K562 (cell line): ENCODE results near the gene PRPF8. TPM values are rescaled to one million over a fixed set of nuclear protein-coding genes. Genes with fewer than 3 reads are reported as not detected.

Experiments used
- ATAC-seq: fragments of 200-7000 bp; cut with Tn5 transposase; 3 replicates; pipeline ENCODE4 v1.9.1; 2020; ENCODE audit warnings: moderate library complexity
- BruUV-seq: library from RNA; stranded (reverse); fragments of 400-500 nt; replicated peaks from 2 replicates; lab custom pipeline; 2021; lab: Mats Ljungman, UMichigan
- CTCF ChIA-PET: fragments of 300-600 bp; formaldehyde crosslinking; extraction: SDS; loops from one replicate; lab custom pipeline; 2021; ENCODE audit warnings: low intra/inter-chr PET ratio; lab: Yijun Ruan, JAX
- POLR2A ChIA-PET: fragments of 300-600, 350-650 bp; sonication (Branson Sonifier 250); formaldehyde crosslinking; extraction: SDS; loops from one replicate; lab custom pipeline; 2021; ENCODE audit warnings: antibody characterized with exemption, inconsistent platforms; lab: Yijun Ruan, JAX
- DNase-seq, 4 experiments: peaks; one replicate each; pipeline versions ENCODE4 v3.0.0 to v3.0.0-alpha.2; 2011 to 2018; ENCODE audit warnings: low spot score in 3 of 4, mixed read lengths in 3 of 4; ENCODE audit errors: extremely low read depth in 1 of 4
- FAIRE-seq: peaks from 2 replicates; lab custom pipeline; 2011; peaks lifted over from hg19 to GRCh38; lab: Jason Lieb, UNC
- H2AFZ ChIP-seq: 2 replicates; pipeline ENCODE4 v1.6.0; 2011; ENCODE audit warnings: low read depth, low read length, control low read depth, inconsistent platforms
- H3K27ac ChIP-seq: fragments of 200-600 bp; 3 replicates; pipeline ENCODE4 v1.8.0; 2011; ENCODE audit warnings: low read depth, mild to moderate bottlenecking, control low read depth, inconsistent platforms, low read length, moderate library complexity, mixed read lengths; ENCODE audit errors: extremely low read depth
- H3K27me3 ChIP-seq, 2 experiments: fragments of 300-600 bp in 1 of 2; 2 replicates in 1 of 2; 3 replicates in 1 of 2; pipeline versions ENCODE4 v1.6.0 to v1.8.0; 2011; ENCODE audit warnings: inconsistent platforms in 2 of 2, low read length in 2 of 2, mild to moderate bottlenecking in 1 of 2, mixed read lengths in 1 of 2, moderate library complexity in 1 of 2; ENCODE audit not compliant: control insufficient read depth in 2 of 2, insufficient read depth in 2 of 2
- H3K36me3 ChIP-seq: fragments of 300-600 bp; 3 replicates; pipeline ENCODE4 v1.8.0; 2011; ENCODE audit warnings: mild to moderate bottlenecking, low read length, inconsistent platforms; ENCODE audit not compliant: control insufficient read depth, insufficient read depth
- H3K4me1 ChIP-seq, 2 experiments: fragments of 200-600 bp in 1 of 2; replicated peaks in 1 of 2; 2 replicates in 1 of 2; 3 replicates in 1 of 2; pipeline versions ENCODE4 v1.5.1 to v1.8.0; 2011; ENCODE audit warnings: inconsistent platforms in 2 of 2, low read length in 2 of 2, mild to moderate bottlenecking in 1 of 2, mixed read lengths in 1 of 2, moderate library complexity in 1 of 2; ENCODE audit not compliant: control insufficient read depth in 2 of 2, insufficient read depth in 2 of 2
- H3K4me2 ChIP-seq: 2 replicates; pipeline ENCODE4 v1.6.1; 2011; ENCODE audit warnings: low read length, control low read depth, inconsistent platforms, mixed read lengths; ENCODE audit not compliant: insufficient read depth
- H3K4me3 ChIP-seq: fragments of 200-600 bp; sonication (generic), shearing (Covaris generic); 2 replicates; pipeline ENCODE4 v1.5.1; 2016; ENCODE audit warnings: control low read depth, inconsistent platforms
- H3K79me2 ChIP-seq: fragments of 200-600 bp; 3 replicates; pipeline ENCODE4 v1.8.0; 2011; ENCODE audit warnings: low read length, inconsistent platforms; ENCODE audit not compliant: control insufficient read depth, insufficient read depth
- H3K9ac ChIP-seq, 2 experiments: 2 replicates each; pipeline versions ENCODE4 v1.6.0 to v1.6.1; 2011; ENCODE audit warnings: low read depth in 2 of 2, low read length in 2 of 2, control low read depth in 1 of 2, inconsistent platforms in 1 of 2, mild to moderate bottlenecking in 1 of 2, mixed read lengths in 1 of 2; ENCODE audit not compliant: insufficient read depth in 1 of 2
- H3K9me1 ChIP-seq: one replicate; pipeline ENCODE4 v1.6.0; 2011; ENCODE audit warnings: inconsistent platforms, mild to moderate bottlenecking, low read length, moderate library complexity; ENCODE audit not compliant: control insufficient read depth, insufficient read depth
- H3K9me3 ChIP-seq: replicated peaks from 2 replicates; pipeline ENCODE4 v1.5.1; 2011; ENCODE audit warnings: low read depth, low read length, inconsistent platforms; ENCODE audit not compliant: control insufficient read depth, insufficient read depth
- H4K20me1 ChIP-seq: replicated peaks from 2 replicates; pipeline ENCODE4 v1.6.1; 2011; ENCODE audit warnings: low read length, inconsistent platforms, mixed read lengths; ENCODE audit not compliant: control insufficient read depth, insufficient read depth
- CAMTA2 ChIP-seq: fragments of 250-450 bp; sonication (Bioruptor Pico); conservative IDR thresholded peaks from 2 replicates; pipeline ENCODE4 v1.5.1; 2022
- CBX1 ChIP-seq: sonication (generic); IDR thresholded peaks from 2 replicates; pipeline ENCODE4 v1.6.1; 2016; ENCODE audit warnings: antibody characterized with exemption, low read depth, mild to moderate bottlenecking
- GTF2A2 ChIP-seq: IDR thresholded peaks from 2 replicates; pipeline ENCODE4 v1.6.1; 2016; ENCODE audit warnings: mild to moderate bottlenecking, missing genetic modification characterization, missing compliant biosample characterization
- L3MBTL2 ChIP-seq: fragments of 450-650 bp; IDR thresholded peaks from 2 replicates; pipeline ENCODE4 v1.6.1; 2016; ENCODE audit warnings: mild to moderate bottlenecking, moderate library complexity
- PHB2 ChIP-seq: fragments of 450-650 bp; IDR thresholded peaks from 2 replicates; pipeline ENCODE4 v1.6.1; 2017; ENCODE audit warnings: low read depth
- RBBP5 ChIP-seq: fragments of 200-600 bp; sonication (generic); IDR thresholded peaks from 2 replicates; pipeline ENCODE4 v1.6.1; 2012; ENCODE audit warnings: borderline replicate concordance, mild to moderate bottlenecking, low read length, control low read depth, inconsistent platforms; ENCODE audit not compliant: insufficient read depth, poor library complexity, severe bottlenecking
- ZKSCAN8 ChIP-seq: fragments of 200-800 bp; sonication (Bioruptor generic); IDR thresholded peaks from 2 replicates; pipeline ENCODE4 v1.6.1; 2016; ENCODE audit warnings: missing genetic modification characterization, missing compliant biosample characterization
- ZNF197 ChIP-seq: fragments of 200-800 bp; sonication (Bioruptor generic); IDR thresholded peaks from 2 replicates; pipeline ENCODE4 v1.6.1; 2016; ENCODE audit warnings: low read depth, missing genetic modification characterization, missing compliant biosample characterization
- WGBS: fragments of 100-300 bp; shearing (Covaris generic); methylation state at CpG from one replicate; pipeline ENCODE4 v1.1.6; 2016; ENCODE audit warnings: low coverage, mixed read lengths; ENCODE audit not compliant: insufficient coverage; ENCODE audit errors: missing lambda C conversion rate; 5-methylcytosine and 5-hydroxymethylcytosine counted together
- in situ Hi-C: fragments of 300-500 bp; cut with MboI; formaldehyde crosslinking; loops from 4 replicates; pipeline ENCODE4 v1.15.0; 2018; ENCODE audit warnings: inconsistent platforms, mixed read lengths
- intact Hi-C: fragments of 100-400 bp; cut with micrococcal nuclease; formaldehyde crosslinking; loops from 2 replicates; pipeline ENCODE4 v1.14.2; 2022
- polyA plus RNA-seq, 8 experiments: library from polyadenylated mRNA; depleted of rRNA in 4 of 8; stranded (reverse) in 5 of 8; unstranded in 3 of 8; fragments of >200 nt; fragmentation: Nextera tagmentation in 2 of 8; fragmentation: Illumina TruSeq in 1 of 8; extraction: Ambion mirVana in 2 of 8; extraction: Trizol in 1 of 8; gene quantifications; 2 replicates each; pipeline versions ENCODE4 v1.2.1 to v1.2.3, GENCODE V29; 2011 to 2014; ENCODE audit warnings: inconsistent platforms in 1 of 8, missing spikeins in 1 of 8
- total RNA-seq, 7 experiments: library from RNA; depleted of rRNA in 6 of 7; stranded (reverse); fragments of >200 nt in 6 of 7; fragmentation: Illumina TruSeq in 2 of 7; extraction: Trizol in 2 of 7; gene quantifications; 2 replicates each; pipeline versions ENCODE4 v1.2.1 to v1.2.3, GENCODE V29; 2011 to 2021; ENCODE audit warnings: low replicate concordance in 1 of 7
- TF ChIP-seq, protein P1 (sequence below): sonication (generic); formaldehyde crosslinking; IDR thresholded peaks from 2 replicates; pipeline ENCODE4 v1.8.0; 2023; ENCODE audit warnings: missing genetic modification reagents, mild to moderate bottlenecking, borderline replicate concordance
- TF ChIP-seq, protein P2 (sequence below), 2 experiments: IDR thresholded peaks; 2 replicates each; pipeline ENCODE4 v1.6.1; 2011; ENCODE audit warnings: borderline replicate concordance in 1 of 2, control low read depth in 1 of 2, low read depth in 1 of 2, low read length in 1 of 2, mild to moderate bottlenecking in 1 of 2, mixed read lengths in 1 of 2, moderate library complexity in 1 of 2; ENCODE audit not compliant: insufficient read depth in 1 of 2, insufficient read length in 1 of 2, poor library complexity in 1 of 2, severe bottlenecking in 1 of 2; ENCODE audit errors: extremely low read depth in 1 of 2
- TF ChIP-seq, protein P3 (sequence below): sonication (generic); formaldehyde crosslinking; IDR thresholded peaks from 2 replicates; pipeline ENCODE4 v1.8.1; 2023; ENCODE audit warnings: mild to moderate bottlenecking, missing genetic modification reagents

Gene PRPF8
- total and polyA plus RNA-seq, 9 of the 15 experiments (the other 6 are each of a cell fraction or from before 2014, with no cell fraction given): 64.3 to 294 (median 85.9) TPM

DNA sequence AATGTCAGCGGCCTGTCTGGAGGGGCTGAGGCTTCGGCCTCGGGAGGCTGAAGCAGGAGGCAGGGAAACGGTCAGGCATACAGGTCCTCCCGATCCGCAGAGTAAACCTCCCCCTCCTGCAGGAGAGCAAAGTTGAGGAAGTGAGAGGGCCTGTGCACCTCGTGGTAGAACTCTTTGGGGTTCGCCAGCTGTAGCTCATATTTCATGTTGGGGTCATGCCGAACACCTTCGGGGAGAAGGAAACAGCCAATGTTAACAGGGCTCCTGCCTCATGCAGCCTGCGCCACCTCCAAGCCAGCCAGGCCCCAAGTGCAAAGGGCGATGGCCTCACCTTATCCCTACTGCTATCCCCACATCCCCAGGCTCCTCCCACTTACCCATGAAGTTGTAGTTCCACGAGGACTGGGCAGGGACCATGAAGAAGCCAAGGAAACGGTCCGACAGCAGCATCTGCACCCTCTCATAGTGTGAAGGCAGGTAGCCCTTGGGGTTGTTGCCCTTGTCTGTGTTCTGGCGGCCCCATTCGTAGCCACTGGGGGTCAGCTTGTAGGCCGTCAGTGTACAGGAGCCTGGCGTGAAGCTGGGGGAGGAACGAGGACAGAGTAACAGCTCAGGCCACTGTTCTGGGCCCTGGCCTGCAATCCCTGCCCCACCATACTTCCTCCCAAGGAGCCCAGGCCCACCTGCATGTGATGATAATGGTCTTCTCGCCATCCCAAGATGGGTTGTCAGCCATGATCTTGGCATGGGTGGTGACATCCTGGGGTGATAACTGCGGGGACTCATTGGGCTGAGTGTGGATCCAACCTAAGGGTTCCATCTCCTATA is 33.7 kb downstream of the PRPF8 start:
- H3K36me3 ChIP-seq: peaks cover 74% of the 10 kb centered on the region
- TF ChIP-seq, protein P1, sequence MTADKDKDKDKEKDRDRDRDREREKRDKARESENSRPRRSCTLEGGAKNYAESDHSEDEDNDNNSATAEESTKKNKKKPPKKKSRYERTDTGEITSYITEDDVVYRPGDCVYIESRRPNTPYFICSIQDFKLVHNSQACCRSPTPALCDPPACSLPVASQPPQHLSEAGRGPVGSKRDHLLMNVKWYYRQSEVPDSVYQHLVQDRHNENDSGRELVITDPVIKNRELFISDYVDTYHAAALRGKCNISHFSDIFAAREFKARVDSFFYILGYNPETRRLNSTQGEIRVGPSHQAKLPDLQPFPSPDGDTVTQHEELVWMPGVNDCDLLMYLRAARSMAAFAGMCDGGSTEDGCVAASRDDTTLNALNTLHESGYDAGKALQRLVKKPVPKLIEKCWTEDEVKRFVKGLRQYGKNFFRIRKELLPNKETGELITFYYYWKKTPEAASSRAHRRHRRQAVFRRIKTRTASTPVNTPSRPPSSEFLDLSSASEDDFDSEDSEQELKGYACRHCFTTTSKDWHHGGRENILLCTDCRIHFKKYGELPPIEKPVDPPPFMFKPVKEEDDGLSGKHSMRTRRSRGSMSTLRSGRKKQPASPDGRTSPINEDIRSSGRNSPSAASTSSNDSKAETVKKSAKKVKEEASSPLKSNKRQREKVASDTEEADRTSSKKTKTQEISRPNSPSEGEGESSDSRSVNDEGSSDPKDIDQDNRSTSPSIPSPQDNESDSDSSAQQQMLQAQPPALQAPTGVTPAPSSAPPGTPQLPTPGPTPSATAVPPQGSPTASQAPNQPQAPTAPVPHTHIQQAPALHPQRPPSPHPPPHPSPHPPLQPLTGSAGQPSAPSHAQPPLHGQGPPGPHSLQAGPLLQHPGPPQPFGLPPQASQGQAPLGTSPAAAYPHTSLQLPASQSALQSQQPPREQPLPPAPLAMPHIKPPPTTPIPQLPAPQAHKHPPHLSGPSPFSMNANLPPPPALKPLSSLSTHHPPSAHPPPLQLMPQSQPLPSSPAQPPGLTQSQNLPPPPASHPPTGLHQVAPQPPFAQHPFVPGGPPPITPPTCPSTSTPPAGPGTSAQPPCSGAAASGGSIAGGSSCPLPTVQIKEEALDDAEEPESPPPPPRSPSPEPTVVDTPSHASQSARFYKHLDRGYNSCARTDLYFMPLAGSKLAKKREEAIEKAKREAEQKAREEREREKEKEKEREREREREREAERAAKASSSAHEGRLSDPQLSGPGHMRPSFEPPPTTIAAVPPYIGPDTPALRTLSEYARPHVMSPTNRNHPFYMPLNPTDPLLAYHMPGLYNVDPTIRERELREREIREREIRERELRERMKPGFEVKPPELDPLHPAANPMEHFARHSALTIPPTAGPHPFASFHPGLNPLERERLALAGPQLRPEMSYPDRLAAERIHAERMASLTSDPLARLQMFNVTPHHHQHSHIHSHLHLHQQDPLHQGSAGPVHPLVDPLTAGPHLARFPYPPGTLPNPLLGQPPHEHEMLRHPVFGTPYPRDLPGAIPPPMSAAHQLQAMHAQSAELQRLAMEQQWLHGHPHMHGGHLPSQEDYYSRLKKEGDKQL (CRISPR knock-in tag): no peak
- TF ChIP-seq PHB2 (no peak), RBBP5 (peak; percentile 10), L3MBTL2 (0 out of 2 replicates have a peak, but pooled peaks have one; percentile 11), GTF2A2 (tag) (no peak), ZKSCAN8 (CRISPR knock-in tag) (0 out of 2 replicates have a peak, but pooled peaks have one; percentile 41), ZNF197 (0 out of 2 replicates have a peak, but pooled peaks have one; percentile 30), CAMTA2 (CRISPR knock-in tag) (no peak), CBX1 (no peak)
- TF ChIP-seq, protein P2, sequence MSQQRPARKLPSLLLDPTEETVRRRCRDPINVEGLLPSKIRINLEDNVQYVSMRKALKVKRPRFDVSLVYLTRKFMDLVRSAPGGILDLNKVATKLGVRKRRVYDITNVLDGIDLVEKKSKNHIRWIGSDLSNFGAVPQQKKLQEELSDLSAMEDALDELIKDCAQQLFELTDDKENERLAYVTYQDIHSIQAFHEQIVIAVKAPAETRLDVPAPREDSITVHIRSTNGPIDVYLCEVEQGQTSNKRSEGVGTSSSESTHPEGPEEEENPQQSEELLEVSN (IDR thresholded peaks at IDR 0.05; ENCODE audit: borderline replicate concordance in 1 of 2, extremely low read depth in 1 of 2, insufficient read depth in 1 of 2, insufficient read length in 1 of 2, low read depth in 1 of 2, low read length in 1 of 2, poor library complexity in 1 of 2, severe bottlenecking in 1 of 2): peak in 1 of 2 experiments; percentile 5
- TF ChIP-seq, protein P3, sequence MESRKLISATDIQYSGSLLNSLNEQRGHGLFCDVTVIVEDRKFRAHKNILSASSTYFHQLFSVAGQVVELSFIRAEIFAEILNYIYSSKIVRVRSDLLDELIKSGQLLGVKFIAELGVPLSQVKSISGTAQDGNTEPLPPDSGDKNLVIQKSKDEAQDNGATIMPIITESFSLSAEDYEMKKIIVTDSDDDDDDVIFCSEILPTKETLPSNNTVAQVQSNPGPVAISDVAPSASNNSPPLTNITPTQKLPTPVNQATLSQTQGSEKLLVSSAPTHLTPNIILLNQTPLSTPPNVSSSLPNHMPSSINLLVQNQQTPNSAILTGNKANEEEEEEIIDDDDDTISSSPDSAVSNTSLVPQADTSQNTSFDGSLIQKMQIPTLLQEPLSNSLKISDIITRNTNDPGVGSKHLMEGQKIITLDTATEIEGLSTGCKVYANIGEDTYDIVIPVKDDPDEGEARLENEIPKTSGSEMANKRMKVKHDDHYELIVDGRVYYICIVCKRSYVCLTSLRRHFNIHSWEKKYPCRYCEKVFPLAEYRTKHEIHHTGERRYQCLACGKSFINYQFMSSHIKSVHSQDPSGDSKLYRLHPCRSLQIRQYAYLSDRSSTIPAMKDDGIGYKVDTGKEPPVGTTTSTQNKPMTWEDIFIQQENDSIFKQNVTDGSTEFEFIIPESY (CRISPR knock-in tag): peak; percentile 94

More for the DNA sequence above, 33.7 kb downstream of the PRPF8 start:
- intact Hi-C loops: loop anchor here (2.0 kb wide), 1 partner anchor 66 kb away; no protein-coding TSS in a partner anchor
- H2AFZ ChIP-seq: no peak overlapping the region
- no peak overlapping the region for H3K4me2 ChIP-seq
- H3K9me1 ChIP-seq: no peaks in the 10 kb centered on the region
- FAIRE-seq: peak; percentile 65
- H3K27me3 ChIP-seq: no peaks in the 10 kb centered on the region
- H3K4me1 ChIP-seq: peaks cover 21 to 44% of the 10 kb centered on the region in 2 experiments
- DNase-seq: peak; percentile 13 to 20 (median 16)
- peak overlapping the region; percentile 59 to 94; a peak in 3 of 4 replicates for H3K9ac ChIP-seq
- no peak for ATAC-seq
- 0 out of 2 replicates have a peak, but pooled peaks cover 2% of the 10 kb centered on the region for H4K20me1 ChIP-seq
- H3K4me3 ChIP-seq: no peak overlapping the region
- CTCF ChIA-PET: no interaction called here
- peak overlapping the region; percentile 99 for H3K27ac ChIP-seq
- peaks cover 12% of the 10 kb centered on the region; the same call in 2 of the 3 replicates for H3K79me2 ChIP-seq
- POLR2A ChIA-PET: interaction anchor here (0.7 to 3.5 kb wide), 12 partner anchors 7 to 226 kb away, joined by 3 to 20 read pairs (median 6); no protein-coding TSS in a partner anchor
- in situ Hi-C loops: no loop called here
- TSS peak; percentile 33 for BruUV-seq
- 63% methylated on average over 16 of the region's 22 CpGs for WGBS
- H3K9me3 ChIP-seq: no peaks in the 10 kb centered on the region
